ENCODE data around the gene PUM2.
"Not testable (repeated sequence)": the region's sequence is repeated elsewhere in the genome, so short reads cannot be mapped to it uniquely, and the experiment has no call there.

Gene PUM2

DNA sequence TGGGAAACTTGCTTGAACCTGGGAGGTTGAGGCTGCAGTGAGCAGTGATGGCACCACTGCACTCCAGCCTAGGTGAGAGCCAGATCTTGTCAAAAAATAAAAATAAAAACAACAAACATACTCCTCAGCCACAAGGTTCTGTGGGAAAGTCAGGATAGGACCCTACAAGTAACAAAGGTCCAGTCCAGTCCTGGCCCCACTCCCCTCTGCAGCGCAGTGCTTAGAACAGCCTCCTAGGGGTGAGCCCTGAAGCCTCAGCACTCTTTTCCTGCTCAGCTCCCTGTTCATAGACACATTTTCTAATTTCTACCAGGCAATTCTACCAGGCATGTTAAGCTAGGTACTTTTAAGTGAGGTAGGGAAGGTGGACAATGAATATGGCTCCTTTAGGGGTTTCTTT lies 103.6 kb downstream of the PUM2 start:
- H3K36me3 ChIP-seq (ENCODE audit: control insufficient read depth in 1 of 2, insufficient read depth in 2 of 2, low read depth in 1 of 2, low read length in 2 of 2) = peaks cover 10 to 59% of the 10 kb centered on the region in 2 experiments
- no peak overlapping the region for H3K4me2 ChIP-seq (ENCODE audit: low read length, poor library complexity, severe bottlenecking)
- H2BK5ac ChIP-seq (ENCODE audit: low read depth, low read length, poor library complexity, severe bottlenecking) = no peak overlapping the region
- no peaks in the 10 kb centered on the region for H3K9me3 ChIP-seq (ENCODE audit: control insufficient read depth, low read length)
- H3K27me3 ChIP-seq (ENCODE audit: control insufficient read depth in 1 of 2, insufficient read depth in 1 of 2, low read length in 2 of 2) = no peaks in the 10 kb centered on the region
- no peaks in the 10 kb centered on the region for H3K4me1 ChIP-seq (ENCODE audit: control insufficient read depth, insufficient read depth, low read depth, low read length)
- H2AK5ac ChIP-seq (ENCODE audit: low read length, severe bottlenecking) = no peak overlapping the region
- H3K4ac ChIP-seq (ENCODE audit: low read depth in 1 of 2, low read length in 2 of 2) = no peak overlapping the region
- no peak overlapping the region for H2BK12ac ChIP-seq (ENCODE audit: low read length in 2 of 2)
- peaks cover under 1% of the 10 kb centered on the region for H3K79me1 ChIP-seq (replicated peaks; ENCODE audit: low read length, poor library complexity, severe bottlenecking)
- H3K27ac ChIP-seq (ENCODE audit: low read length, poor library complexity, severe bottlenecking) = no peak overlapping the region
- H3K14ac ChIP-seq (ENCODE audit: low read length in 2 of 2) = no peak overlapping the region
- no peak overlapping the region for H2BK15ac ChIP-seq (ENCODE audit: low read depth, poor library complexity, severe bottlenecking)
- H2AFZ ChIP-seq (ENCODE audit: low read depth, low read length) = no peak overlapping the region
- no peak overlapping the region for H3K18ac ChIP-seq (ENCODE audit: low read depth in 1 of 2, low read length in 2 of 2)
- no peak overlapping the region for H2BK120ac ChIP-seq (ENCODE audit: low read depth, low read length)
- no peak for DNase-seq
- no peak overlapping the region for H4K91ac ChIP-seq (ENCODE audit: low read length)
- 94% methylated on average over 1 of the region's 1 CpG for WGBS
- no peak overlapping the region for H3K23ac ChIP-seq (ENCODE audit: low read length in 2 of 2)
- no peak overlapping the region for H3K9ac ChIP-seq (ENCODE audit: low read length)
- H3K4me3 ChIP-seq (ENCODE audit: insufficient read depth in 1 of 2, low read depth in 1 of 2, low read length in 2 of 2) = no peak overlapping the region
- no peak overlapping the region for H4K8ac ChIP-seq (ENCODE audit: low read length)

DNA sequence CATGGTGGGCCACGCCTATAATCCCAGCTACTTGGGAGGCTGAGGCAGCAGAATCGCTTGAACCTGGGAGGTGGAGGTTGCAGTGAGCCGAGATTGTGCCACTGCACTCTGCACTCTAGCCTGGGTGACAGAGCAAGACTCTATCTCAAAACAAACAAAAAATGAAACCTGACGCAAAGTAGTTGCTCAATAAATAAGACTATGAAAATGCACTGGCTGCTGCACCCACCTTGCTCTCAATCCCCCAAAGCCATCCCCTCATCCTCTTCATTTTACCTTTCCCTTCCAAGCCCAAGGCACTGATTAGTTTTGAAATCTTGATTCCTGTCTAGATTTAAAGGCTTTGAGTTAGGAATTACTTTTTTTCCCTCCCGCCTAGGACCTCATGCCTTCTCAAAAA lies 107.0 kb downstream of the PUM2 start:
- not testable (repeated sequence) for DNase-seq; H2AFZ ChIP-seq (ENCODE audit: low read depth, low read length); H2BK120ac ChIP-seq (ENCODE audit: low read depth, low read length); H3K9ac ChIP-seq (ENCODE audit: low read length); H3K4me1 ChIP-seq (ENCODE audit: control insufficient read depth, insufficient read depth, low read depth, low read length); H2BK15ac ChIP-seq (ENCODE audit: low read depth, poor library complexity, severe bottlenecking); H3K9me3 ChIP-seq (ENCODE audit: control insufficient read depth, low read length); H3K4me2 ChIP-seq (ENCODE audit: low read length, poor library complexity, severe bottlenecking); H3K18ac ChIP-seq (ENCODE audit: low read depth in 1 of 2, low read length in 2 of 2); H3K27ac ChIP-seq (ENCODE audit: low read length, poor library complexity, severe bottlenecking); H3K4ac ChIP-seq (ENCODE audit: low read depth in 1 of 2, low read length in 2 of 2); H2BK12ac ChIP-seq (ENCODE audit: low read length in 2 of 2); H3K14ac ChIP-seq (ENCODE audit: low read length in 2 of 2); H3K23ac ChIP-seq (ENCODE audit: low read length in 2 of 2); H3K27me3 ChIP-seq (ENCODE audit: control insufficient read depth in 1 of 2, insufficient read depth in 1 of 2, low read length in 2 of 2); H3K79me1 ChIP-seq (replicated peaks; ENCODE audit: low read length, poor library complexity, severe bottlenecking); H3K4me3 ChIP-seq (ENCODE audit: insufficient read depth in 1 of 2, low read depth in 1 of 2, low read length in 2 of 2); H2BK5ac ChIP-seq (ENCODE audit: low read depth, low read length, poor library complexity, severe bottlenecking); H4K8ac ChIP-seq (ENCODE audit: low read length); H2AK5ac ChIP-seq (ENCODE audit: low read length, severe bottlenecking); H4K91ac ChIP-seq (ENCODE audit: low read length)
- peaks cover 10 to 24% of the 10 kb centered on the region in 2 experiments for H3K36me3 ChIP-seq (ENCODE audit: control insufficient read depth in 1 of 2, insufficient read depth in 2 of 2, low read depth in 1 of 2, low read length in 2 of 2)
- WGBS = 93% methylated on average over 5 of the region's 5 CpGs

DNA sequence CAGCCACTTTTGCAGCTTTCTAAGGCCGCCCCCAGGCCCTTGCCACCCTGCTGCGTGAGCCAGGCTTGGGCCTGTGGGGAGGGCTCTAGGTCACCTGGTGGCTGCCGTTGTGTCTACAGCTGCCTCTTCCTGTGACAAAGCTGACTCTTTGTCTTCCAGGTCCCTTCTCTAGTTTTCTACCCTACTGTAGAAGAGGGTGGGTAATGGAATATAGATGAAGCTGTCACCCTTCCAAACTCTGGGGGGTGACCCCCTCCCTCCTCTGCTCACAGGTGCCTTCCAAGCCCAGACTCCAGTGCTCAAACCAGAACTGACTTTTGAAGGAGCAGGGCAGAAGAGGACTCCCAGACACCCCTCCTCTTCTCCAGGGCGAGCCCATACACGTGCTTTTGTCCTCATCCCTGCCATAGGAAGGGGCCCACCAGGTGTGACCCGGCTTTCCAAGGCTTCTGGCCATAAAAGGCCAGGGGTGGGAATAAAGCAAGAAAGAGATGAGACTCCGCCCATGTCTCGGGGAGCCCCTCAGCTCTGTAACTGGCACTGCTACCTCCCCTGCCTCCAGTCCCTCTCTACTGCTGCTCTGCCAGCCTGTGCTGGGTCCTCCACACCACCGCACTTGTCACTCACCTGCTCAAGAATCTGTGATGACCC lies 107.8 kb downstream of the PUM2 start:
- Histone ChIP-seq H4K8ac (ENCODE audit: low read length) (peak overlapping the region; percentile 36), H3K79me1 (replicated peaks; ENCODE audit: low read length, poor library complexity, severe bottlenecking) (no peaks in the 10 kb centered on the region), H3K4ac (ENCODE audit: low read depth in 1 of 2, low read length in 2 of 2) (no peak overlapping the region), H2AFZ (ENCODE audit: low read depth, low read length) (no peak overlapping the region), H3K27ac (ENCODE audit: low read length, poor library complexity, severe bottlenecking) (no peak overlapping the region), H3K4me2 (ENCODE audit: low read length, poor library complexity, severe bottlenecking) (no peak overlapping the region), H2BK15ac (ENCODE audit: low read depth, poor library complexity, severe bottlenecking) (no peak overlapping the region), H3K4me1 (ENCODE audit: control insufficient read depth, insufficient read depth, low read depth, low read length) (peaks cover 2% of the 10 kb centered on the region), H2BK12ac (ENCODE audit: low read length in 2 of 2) (no peak overlapping the region), H3K4me3 (ENCODE audit: insufficient read depth in 1 of 2, low read depth in 1 of 2, low read length in 2 of 2) (no peak overlapping the region), H3K36me3 (ENCODE audit: control insufficient read depth in 1 of 2, insufficient read depth in 2 of 2, low read depth in 1 of 2, low read length in 2 of 2) (peaks cover 8 to 19% of the 10 kb centered on the region in 2 experiments), H2BK120ac (ENCODE audit: low read depth, low read length) (no peak overlapping the region), H2AK5ac (ENCODE audit: low read length, severe bottlenecking) (no peak overlapping the region), H3K14ac (ENCODE audit: low read length in 2 of 2) (no peak overlapping the region), H3K9me3 (ENCODE audit: control insufficient read depth, low read length) (peaks cover 3% of the 10 kb centered on the region), H2BK5ac (ENCODE audit: low read depth, low read length, poor library complexity, severe bottlenecking) (no peak overlapping the region), H4K91ac (ENCODE audit: low read length) (no peak overlapping the region), H3K9ac (ENCODE audit: low read length) (no peak overlapping the region), H3K18ac (ENCODE audit: low read depth in 1 of 2, low read length in 2 of 2) (no peak overlapping the region), H3K27me3 (ENCODE audit: control insufficient read depth in 1 of 2, insufficient read depth in 1 of 2, low read length in 2 of 2) (no peaks in the 10 kb centered on the region), H3K23ac (ENCODE audit: low read length in 2 of 2) (no peak overlapping the region)
- DNase-seq = no peak
- WGBS = 84% methylated on average over 8 of the region's 9 CpGs

DNA sequence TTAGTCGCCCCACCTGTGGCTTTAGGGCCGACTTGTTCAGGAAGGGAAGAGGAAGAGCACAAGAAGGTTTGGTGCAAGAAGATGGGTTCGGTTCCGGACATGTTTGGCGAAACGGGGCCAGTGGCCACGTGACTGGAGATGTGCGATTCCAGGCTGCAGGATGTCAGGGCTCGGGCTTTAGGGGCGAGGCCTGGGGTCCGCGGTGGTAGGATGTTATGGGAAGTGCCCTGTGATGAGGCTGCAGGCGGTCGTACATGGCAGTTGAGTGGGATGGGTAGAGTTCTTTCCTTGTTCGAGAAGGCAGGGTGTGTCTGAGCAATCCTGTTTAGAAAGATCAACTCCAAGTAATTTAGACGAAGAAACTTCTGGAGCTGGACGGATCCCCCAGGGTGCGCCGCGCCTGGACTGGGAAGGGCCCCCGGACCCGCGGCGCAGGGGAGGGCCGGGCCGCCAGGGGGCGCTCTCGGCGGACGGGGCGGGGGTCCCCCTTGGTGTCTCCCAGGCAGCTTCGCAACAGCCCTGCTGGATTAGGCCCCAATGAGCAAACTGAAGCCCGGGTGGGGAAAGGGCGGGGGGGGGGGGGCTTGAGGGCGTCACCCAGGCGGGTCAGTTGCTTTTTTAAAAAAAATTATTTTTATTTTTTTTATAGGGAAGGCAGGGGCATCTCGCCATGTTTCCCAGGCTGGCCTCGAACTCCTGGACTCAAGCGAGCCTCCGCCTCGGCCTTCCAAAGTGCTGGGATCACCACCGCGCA lies 108.5 kb downstream of the PUM2 start:
- peaks cover 2% of the 10 kb centered on the region for H3K4me1 ChIP-seq (ENCODE audit: control insufficient read depth, insufficient read depth, low read depth, low read length)
- no peak overlapping the region for H3K27ac ChIP-seq (ENCODE audit: low read length, poor library complexity, severe bottlenecking)
- H3K9me3 ChIP-seq (ENCODE audit: control insufficient read depth, low read length) = peaks cover 4% of the 10 kb centered on the region
- no peaks in the 10 kb centered on the region for H3K79me1 ChIP-seq (replicated peaks; ENCODE audit: low read length, poor library complexity, severe bottlenecking)
- H2AK5ac ChIP-seq (ENCODE audit: low read length, severe bottlenecking) = no peak overlapping the region
- H2BK12ac ChIP-seq (ENCODE audit: low read length in 2 of 2) = no peak overlapping the region
- H3K23ac ChIP-seq (ENCODE audit: low read length in 2 of 2) = no peak overlapping the region
- H3K18ac ChIP-seq (ENCODE audit: low read depth in 1 of 2, low read length in 2 of 2) = no peak overlapping the region
- no peak overlapping the region for H2BK120ac ChIP-seq (ENCODE audit: low read depth, low read length)
- H4K8ac ChIP-seq (ENCODE audit: low read length) = no peak overlapping the region
- no peak overlapping the region for H3K4ac ChIP-seq (ENCODE audit: low read depth in 1 of 2, low read length in 2 of 2)
- no peak overlapping the region for H4K91ac ChIP-seq (ENCODE audit: low read length)
- no peak for DNase-seq
- no peak overlapping the region for H2AFZ ChIP-seq (ENCODE audit: low read depth, low read length)
- no peak overlapping the region for H2BK15ac ChIP-seq (ENCODE audit: low read depth, poor library complexity, severe bottlenecking)
- H3K27me3 ChIP-seq (ENCODE audit: control insufficient read depth in 1 of 2, insufficient read depth in 1 of 2, low read length in 2 of 2) = no peaks in the 10 kb centered on the region
- H3K4me2 ChIP-seq (ENCODE audit: low read length, poor library complexity, severe bottlenecking) = no peak overlapping the region
- WGBS = 59% methylated on average over 40 of the region's 43 CpGs
- H3K9ac ChIP-seq (ENCODE audit: low read length) = no peak overlapping the region
- H3K14ac ChIP-seq (ENCODE audit: low read length in 2 of 2) = peak overlapping the region in 1 of 2 experiments; percentile 71
- H3K36me3 ChIP-seq (ENCODE audit: control insufficient read depth in 1 of 2, insufficient read depth in 2 of 2, low read depth in 1 of 2, low read length in 2 of 2) = peaks cover 5 to 12% of the 10 kb centered on the region in 2 experiments
- no peak overlapping the region for H3K4me3 ChIP-seq (ENCODE audit: insufficient read depth in 1 of 2, low read depth in 1 of 2, low read length in 2 of 2)
- H2BK5ac ChIP-seq (ENCODE audit: low read depth, low read length, poor library complexity, severe bottlenecking) = no peak overlapping the region
